ENCODE measurements around the gene NAA20. TPM values are rescaled to one million over a fixed set of nuclear protein-coding genes. Genes with fewer than 3 reads are reported as not detected.

NAA20 gene
- total RNA-seq, 1 experiment from 2014 or later = 113 TPM

DNA sequence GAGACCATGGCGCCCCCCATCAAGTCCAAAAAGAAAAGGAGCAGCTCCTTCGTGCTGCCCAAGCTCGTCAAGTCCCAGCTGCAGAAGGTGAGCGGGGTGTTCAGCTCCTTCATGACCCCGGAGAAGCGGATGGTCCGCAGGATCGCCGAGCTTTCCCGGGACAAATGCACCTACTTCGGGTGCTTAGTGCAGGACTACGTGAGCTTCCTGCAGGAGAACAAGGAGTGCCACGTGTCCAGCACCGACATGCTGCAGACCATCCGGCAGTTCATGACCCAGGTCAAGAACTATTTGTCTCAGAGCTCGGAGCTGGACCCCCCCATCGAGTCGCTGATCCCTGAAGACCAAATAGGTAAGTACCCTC lies 41.7 kb upstream of the NAA20 start:
- ChIA-PET POLR2A (ENCODE audit: unreplicated experiment) (interaction anchor here (0.6 to 2.3 kb wide), 7 partner anchors 18 to 545 kb away, joined by 3 to 12 read pairs (median 5); no protein-coding TSS in a partner anchor), CTCF (interaction anchor here (0.6 to 1.5 kb wide), 4 partner anchors 19 to 218 kb away, joined by 3 to 6 read pairs (median 4); partner anchors contain the start of genes CFAP61 and CRNKL1)
- DNase-seq (peak; percentile 50), ATAC-seq (peak; percentile 21)
- H3K27ac ChIP-seq (ENCODE audit: low read length) = peak overlapping the region; percentile 93
- intact Hi-C loops (cut with micrococcal nuclease) = loop anchor here (2.0 to 5.0 kb wide), 2 partner anchors 35 to 158 kb away; no protein-coding TSS in a partner anchor
- no peak for TF ChIP-seq EZH2 (IDR thresholded peaks at IDR 0.05; ENCODE audit: low read length, unreplicated experiment)
- TF ChIP-seq CTCF (conservative IDR thresholded peaks at IDR 0.05; ENCODE audit: low read depth, low read length) = no peak
- TF ChIP-seq EZH2phosphoT487 (IDR thresholded peaks at IDR 0.05; ENCODE audit: borderline replicate concordance, low read length) = no peak
- no peaks in the 10 kb centered on the region for H3K9me3 ChIP-seq (ENCODE audit: low read length)
- H3K9me2 ChIP-seq (replicated peaks; ENCODE audit: low read length) = no peaks in the 10 kb centered on the region
- H2AFZ ChIP-seq (ENCODE audit: low read length) = peak overlapping the region; percentile 65
- TSS peak; percentile 42 for BruUV-seq (replicated peaks)
- peak overlapping the region; percentile 97 for H3K9ac ChIP-seq (ENCODE audit: low read length)
- H3K4me2 ChIP-seq (ENCODE audit: low read length) = peak overlapping the region; percentile 91
- H4K20me1 ChIP-seq (ENCODE audit: low read length) = peaks cover 31% of the 10 kb centered on the region
- H3K4me1 ChIP-seq (ENCODE audit: insufficient read depth, low read length) = peaks cover 47% of the 10 kb centered on the region
- H3K27me3 ChIP-seq (ENCODE audit: low read length) = no peaks in the 10 kb centered on the region
- peaks cover 27% of the 10 kb centered on the region; the same call in 1 of the 2 replicates for H3K36me3 ChIP-seq (ENCODE audit: low read depth, low read length)
- peaks cover 65% of the 10 kb centered on the region for H3K79me2 ChIP-seq (ENCODE audit: low read length)
- H3K4me3 ChIP-seq (ENCODE audit: low read length) = peak overlapping the region; percentile 87
- no peaks in the 10 kb centered on the region for H3F3A ChIP-seq (ENCODE audit: low read length, unreplicated experiment)

GRCh38 chr20:19975901-19976300 lies 41.3 kb upstream of the NAA20 start:
- ChIA-PET CTCF (interaction anchor here (1.0 to 1.6 kb wide), 3 partner anchors 18 to 192 kb away, joined by 3 to 4 read pairs (median 3); no protein-coding TSS in a partner anchor), POLR2A (ENCODE audit: unreplicated experiment) (interaction anchor here (0.6 to 2.3 kb wide), 3 partner anchors 17 to 1478 kb away, joined by 6 to 12 read pairs (median 10); no protein-coding TSS in a partner anchor)
- BruUV-seq (replicated peaks) = no TSS peak
- DNase-seq = peak; percentile 45
- Histone ChIP-seq H3K4me2 (ENCODE audit: low read length) (peak overlapping the region; percentile 91), H3K27me3 (ENCODE audit: low read length) (no peaks in the 10 kb centered on the region), H3K9ac (ENCODE audit: low read length) (peak overlapping the region; percentile 97), H4K20me1 (ENCODE audit: low read length) (peaks cover 36% of the 10 kb centered on the region), H3K9me2 (replicated peaks; ENCODE audit: low read length) (no peaks in the 10 kb centered on the region), H3F3A (ENCODE audit: low read length, unreplicated experiment) (no peaks in the 10 kb centered on the region), H3K9me3 (ENCODE audit: low read length) (no peaks in the 10 kb centered on the region), H3K79me2 (ENCODE audit: low read length) (peaks cover 70% of the 10 kb centered on the region), H2AFZ (ENCODE audit: low read length) (peak overlapping the region; percentile 65; the same call in 1 of the 2 replicates), H3K4me3 (ENCODE audit: low read length) (peak overlapping the region; percentile 87), H3K27ac (ENCODE audit: low read length) (peak overlapping the region; percentile 93), H3K36me3 (ENCODE audit: low read depth, low read length) (peaks cover 30% of the 10 kb centered on the region; the same call in 1 of the 2 replicates), H3K4me1 (ENCODE audit: insufficient read depth, low read length) (peaks cover 52% of the 10 kb centered on the region)
- no peak for TF ChIP-seq CTCF (conservative IDR thresholded peaks at IDR 0.05; ENCODE audit: low read depth, low read length)
- no peak for TF ChIP-seq EZH2phosphoT487 (IDR thresholded peaks at IDR 0.05; ENCODE audit: borderline replicate concordance, low read length)
- no peak for TF ChIP-seq EZH2 (IDR thresholded peaks at IDR 0.05; ENCODE audit: low read length, unreplicated experiment)
- intact Hi-C loops (cut with micrococcal nuclease) = loop anchor here (1.0 to 5.0 kb wide), 4 partner anchors 35 to 191 kb away; no protein-coding TSS in a partner anchor
- ATAC-seq = peak; percentile 12

Data from PC-3 (cell line).